HG03571 (cell line): ENCODE measurements around the gene PCDHGA3.
"Not testable (repeated sequence)": the region's sequence is repeated elsewhere in the genome, so short reads cannot be mapped to it uniquely, and the experiment has no call there.

Source experiments
- ATAC-seq: cut with Tn5 transposase; IDR thresholded peaks from one replicate; pipeline ENCODE4 v1.9.1; 2021; ENCODE audit not compliant: unreplicated experiment

The PCDHGA3 gene

DNA sequence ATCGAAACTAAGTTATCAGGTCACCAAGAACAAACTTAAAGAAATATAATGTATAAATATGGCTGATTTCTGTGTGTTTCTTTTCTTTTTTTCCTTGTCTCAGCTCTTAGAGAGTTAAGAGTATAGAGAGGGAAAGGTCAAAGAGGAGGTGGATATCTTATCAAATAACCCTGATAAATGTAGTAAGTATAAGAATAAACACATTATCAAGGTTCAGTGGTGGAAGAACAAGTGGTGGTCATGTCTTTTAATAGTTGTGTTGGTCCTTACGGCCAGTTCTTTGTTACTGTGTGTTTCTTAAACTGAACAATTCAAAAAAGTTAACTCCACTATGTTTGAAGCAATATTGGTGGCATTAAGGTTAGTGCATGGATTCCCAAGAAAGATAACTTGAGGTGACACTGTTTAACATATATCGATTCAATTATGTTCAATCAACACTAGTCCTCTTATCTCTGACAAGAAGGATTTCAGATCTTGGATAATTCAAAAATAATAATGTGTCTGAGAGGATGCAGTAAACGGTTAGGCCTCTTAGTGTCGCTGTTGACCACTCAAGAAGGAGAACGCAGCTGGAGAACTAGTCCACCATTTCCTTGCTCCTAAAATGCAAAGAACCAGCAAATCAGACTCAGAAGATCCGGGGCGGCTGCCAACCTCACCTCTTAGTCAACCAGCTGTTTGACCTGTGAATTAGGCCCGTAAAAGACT lies at the start of gene PCDHGA3:
Gene PCDHGA3, plus strand, starts transcription at position 588 of the 711 bp plus-strand sequence. CDS start 205 bp downstream, outside the sequence.
- ATAC-seq: no peak

DNA sequence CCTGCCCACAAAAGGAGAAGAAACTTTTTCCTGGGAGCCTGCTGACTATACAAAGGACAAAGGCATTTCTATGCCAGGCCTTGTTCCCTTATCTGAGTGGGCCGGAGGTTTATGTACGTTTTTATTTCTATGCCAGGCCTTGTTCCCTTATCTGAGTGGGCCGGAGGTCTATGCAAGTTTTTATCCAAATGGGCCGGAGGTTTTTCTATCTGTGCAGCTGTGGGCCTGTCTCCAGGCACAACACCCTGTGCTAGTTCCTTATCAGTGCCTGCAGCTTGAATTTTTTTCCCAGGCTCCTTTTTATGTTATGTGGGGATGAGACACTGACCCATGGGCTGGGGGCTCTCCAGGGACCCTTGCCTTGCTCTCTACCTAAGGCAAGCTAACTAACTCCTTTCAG lies 45.3 kb upstream of the PCDHGA3 start:
- ATAC-seq: no peak

DNA sequence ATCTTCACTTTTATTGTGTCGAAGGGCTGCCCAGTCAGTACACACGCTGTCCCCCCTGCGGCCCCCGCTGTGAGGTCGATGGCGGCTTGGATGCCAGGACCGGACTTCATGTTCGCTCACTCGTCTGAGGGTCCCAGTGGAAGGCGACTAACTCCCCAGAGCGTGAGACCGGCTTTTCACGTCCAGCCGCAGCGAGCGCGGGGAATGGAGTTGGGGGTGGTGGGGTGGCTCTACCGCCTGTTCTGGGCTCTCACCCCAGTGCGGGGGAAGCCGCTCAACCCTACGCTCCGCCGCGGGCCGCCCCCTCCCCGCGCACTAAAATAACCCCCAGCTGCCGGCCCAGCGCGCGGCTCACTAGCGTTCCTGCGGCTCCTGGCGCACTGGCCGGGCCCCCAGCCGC lies 39.9 kb upstream of the PCDHGA3 start, which contains the start of gene SLC25A2:
Gene SLC25A2, minus strand, starts transcription at position 294 of the 400 bp plus-strand sequence. Its CDS starts 184 bp downstream, at position 110.
- no peak for ATAC-seq

DNA sequence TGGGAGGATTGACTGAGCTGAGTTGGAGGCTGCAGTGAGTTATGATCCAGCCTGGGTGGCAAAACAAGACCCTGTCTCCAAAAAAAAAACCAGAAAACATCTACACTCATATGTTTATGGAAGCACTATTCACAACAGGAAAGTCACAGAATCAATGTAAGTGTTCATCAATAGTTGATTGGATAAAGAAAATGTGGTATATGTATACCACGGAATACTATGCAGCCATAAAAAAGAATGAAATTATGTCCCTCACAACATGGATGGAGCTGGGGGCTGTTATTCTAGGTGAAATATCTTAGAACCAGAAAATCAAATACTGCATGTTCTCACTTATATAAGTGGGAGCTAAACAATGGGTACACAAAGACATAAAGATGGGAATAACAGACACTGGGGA lies 37.0 kb upstream of the PCDHGA3 start:
- ATAC-seq: no peak

DNA sequence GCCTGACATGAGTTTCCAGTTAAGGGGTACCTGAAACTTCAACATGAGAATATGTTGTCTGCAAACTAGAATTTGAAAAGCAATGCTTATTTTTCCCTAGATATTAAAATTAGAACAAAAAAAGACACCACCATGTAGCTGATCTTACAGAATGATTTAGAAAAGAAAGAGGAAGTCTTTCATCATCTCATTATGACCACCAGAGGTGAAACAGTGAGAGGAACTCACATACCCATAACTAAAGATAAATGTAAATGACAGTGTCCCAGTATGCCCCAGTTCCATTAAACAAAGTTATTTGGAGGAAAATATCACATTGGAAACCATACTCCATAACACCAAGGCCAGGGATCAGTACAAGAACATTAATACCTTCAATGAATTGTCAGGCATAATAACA lies 29.9 kb upstream of the PCDHGA3 start:
- ATAC-seq: no peak

DNA sequence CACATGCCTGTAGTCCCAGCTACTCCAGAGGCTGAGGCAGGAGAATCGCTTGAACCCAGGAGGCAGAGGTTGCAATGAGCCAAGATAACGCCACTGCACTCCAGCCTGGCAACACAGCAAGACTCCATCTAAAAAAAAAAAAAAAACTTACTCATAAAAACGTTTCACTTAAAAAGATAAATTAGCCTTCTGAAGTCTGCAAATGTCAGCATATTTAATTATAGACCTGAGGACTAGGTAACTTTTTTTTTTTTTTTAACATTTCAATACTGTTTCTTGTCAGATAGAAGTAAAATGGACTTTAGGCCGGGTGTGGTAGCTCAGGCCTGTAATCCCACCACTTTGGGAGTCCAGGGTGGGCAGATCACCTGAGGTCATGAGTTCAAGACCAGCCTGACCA lies 26.7 kb upstream of the PCDHGA3 start:
- not testable (repeated sequence) for ATAC-seq

DNA sequence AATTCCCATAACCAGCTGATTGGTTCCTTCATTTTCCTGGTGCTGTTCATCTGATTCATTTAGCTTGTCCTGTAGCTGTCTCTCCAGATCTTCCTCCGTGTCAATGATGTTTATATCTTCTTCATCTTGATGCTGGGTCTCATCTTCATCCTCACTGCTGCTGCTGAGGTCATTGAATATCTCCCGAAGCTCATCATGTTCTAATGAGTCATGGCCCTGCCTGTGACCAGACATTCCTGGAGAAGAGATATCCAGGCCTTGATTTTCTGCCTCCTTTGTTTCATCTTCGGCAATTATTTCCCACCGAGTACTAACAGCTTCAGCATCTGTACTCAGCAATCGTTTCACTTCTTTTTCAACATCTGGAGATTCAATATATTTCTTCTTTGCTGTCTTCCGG lies 24.4 kb upstream of the PCDHGA3 start:
- no peak for ATAC-seq

DNA sequence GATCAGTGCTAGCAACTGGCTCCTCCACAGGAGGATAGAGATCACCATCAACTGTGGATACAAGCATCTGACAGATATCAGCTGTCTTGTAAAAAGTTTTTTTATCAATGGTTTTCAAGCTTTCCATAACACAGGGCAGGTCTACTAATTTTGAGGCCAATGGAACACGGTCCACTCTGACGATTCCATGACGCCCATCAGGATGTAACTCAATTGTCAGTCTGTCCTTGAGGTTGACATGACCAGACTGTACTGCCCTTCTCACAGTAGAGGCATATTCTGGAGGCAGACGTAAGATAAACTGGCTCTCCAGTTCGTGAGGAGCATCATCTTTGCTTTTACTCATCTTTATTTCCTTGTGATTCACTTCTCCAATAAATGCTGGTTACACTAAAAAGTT lies 23.9 kb upstream of the PCDHGA3 start:
- no peak for ATAC-seq

DNA sequence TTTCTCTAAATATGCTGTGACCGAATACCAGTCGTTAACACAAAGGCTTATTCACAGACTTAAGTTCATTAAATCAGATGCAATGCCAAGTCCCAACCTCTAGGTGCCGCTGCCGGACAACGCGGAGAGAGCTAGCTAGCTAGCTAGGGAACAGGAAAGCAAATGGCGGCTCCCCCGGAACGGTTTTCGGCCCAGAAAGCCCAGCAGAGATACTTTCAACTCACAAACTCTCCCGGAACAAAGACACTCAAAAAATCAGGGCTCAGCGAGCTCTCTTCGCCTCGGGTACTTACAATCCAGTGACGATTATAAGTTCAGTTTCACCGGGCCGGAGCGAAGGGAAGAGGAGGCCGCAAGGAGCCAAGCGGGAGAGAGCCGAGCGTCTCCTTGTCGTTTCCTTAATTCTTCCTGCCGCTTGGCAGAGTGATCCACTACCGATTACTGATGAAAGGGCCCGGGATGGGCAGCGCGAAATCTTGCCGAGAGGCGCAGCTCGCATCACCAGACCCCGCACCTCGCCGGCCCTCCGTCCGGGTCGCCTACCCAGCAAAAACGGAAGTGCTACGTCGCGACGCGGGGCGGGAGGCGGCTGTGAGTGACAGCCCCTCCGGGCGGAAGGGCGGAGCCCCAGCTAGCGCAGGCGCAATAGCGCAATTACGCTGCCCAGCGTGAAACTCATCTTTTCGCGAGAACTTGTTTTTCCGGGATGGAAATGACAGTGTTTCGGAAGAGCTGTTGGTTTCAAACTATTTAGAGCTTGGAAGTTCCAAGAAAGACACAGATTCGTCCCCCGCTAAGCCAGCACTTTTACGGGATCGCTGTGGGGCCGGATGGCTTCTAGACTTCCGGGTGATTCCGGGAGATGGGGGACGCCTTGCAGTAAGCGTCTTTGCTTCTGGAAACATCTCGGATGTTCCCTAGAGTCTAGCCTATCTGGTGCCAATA lies 23.1 kb upstream of the PCDHGA3 start, which contains the start of gene TAF7:
Gene TAF7, minus strand, starts transcription at position 560 of the 945 bp plus-strand sequence. CDS start 740 bp downstream, outside the sequence.
- peak; percentile 92 for ATAC-seq

DNA sequence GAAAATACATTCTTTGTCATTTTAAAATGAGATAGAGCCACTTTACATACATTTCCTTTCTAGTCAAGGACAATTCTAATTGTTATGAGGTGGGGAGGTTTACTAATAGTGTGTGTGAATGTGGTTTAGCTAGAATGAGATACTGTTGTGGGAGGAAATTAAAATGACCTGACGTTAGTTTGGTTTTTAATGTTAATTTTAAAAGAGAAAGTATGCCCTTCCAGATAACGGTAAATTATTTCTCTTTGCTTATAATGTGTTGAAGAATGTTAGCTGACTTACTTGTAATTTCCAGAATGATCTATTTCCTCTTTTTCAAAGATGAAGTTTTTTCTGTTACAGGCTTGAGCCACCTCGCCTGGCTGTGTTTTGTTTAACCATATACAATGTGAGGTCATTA lies 21.4 kb upstream of the PCDHGA3 start:
- no peak for ATAC-seq

DNA sequence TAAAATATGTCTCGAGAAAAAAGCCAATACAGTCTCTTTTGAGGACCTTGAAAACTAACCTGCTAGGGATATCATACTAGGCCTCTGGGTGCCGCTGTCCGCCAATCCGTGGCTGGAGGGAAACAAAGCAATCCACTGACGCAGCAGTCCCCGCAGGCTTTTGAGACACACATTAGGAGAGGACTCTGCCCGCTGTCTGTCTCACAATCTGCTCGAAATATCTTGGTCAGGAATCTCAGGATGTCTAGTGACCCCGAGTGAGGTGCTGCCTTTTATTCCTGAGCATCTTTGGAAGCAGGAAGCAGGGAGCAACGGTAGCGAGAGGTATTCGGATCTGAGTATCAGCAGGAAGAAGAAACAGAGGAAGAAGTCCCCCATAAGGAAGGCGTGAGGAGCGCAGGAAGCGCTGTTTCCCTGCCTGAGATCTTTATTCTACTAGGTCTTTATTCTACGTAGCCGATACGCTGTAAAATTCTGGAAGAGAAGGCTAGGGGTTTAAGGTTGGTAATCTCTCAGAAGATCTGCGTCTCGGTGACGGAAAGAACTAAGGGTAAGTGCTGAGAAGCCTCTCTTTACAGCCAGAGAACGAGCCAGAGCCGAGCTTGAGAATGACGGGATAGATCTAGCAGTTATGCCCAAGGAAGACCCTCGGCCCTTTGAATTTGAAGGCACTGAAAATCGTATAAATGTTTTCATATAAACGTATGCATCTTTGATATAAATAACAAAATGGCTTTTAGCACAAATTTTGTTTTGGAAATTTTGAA lies 17.4 kb upstream of the PCDHGA3 start:
- ATAC-seq: peak; percentile 66

DNA sequence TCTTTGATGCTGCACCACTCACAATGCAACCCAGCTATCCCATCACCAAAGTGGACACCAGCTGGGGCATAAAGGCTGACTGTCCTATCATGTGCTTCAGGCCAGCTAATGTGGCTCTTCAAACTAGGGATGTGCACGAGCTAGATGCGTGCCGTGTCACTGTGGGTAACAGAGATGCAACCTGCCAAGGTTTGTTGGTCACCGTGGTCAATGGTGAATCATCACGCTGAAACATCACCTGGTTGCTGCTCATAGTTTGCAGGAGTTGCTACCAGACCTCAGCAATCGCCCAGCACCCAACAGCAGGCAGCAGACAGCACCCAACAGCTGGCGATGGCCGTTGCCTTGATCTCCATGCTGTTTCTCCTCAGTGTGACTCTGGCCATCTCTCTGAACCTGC lies 15.4 kb upstream of the PCDHGA3 start:
- no peak for ATAC-seq

DNA sequence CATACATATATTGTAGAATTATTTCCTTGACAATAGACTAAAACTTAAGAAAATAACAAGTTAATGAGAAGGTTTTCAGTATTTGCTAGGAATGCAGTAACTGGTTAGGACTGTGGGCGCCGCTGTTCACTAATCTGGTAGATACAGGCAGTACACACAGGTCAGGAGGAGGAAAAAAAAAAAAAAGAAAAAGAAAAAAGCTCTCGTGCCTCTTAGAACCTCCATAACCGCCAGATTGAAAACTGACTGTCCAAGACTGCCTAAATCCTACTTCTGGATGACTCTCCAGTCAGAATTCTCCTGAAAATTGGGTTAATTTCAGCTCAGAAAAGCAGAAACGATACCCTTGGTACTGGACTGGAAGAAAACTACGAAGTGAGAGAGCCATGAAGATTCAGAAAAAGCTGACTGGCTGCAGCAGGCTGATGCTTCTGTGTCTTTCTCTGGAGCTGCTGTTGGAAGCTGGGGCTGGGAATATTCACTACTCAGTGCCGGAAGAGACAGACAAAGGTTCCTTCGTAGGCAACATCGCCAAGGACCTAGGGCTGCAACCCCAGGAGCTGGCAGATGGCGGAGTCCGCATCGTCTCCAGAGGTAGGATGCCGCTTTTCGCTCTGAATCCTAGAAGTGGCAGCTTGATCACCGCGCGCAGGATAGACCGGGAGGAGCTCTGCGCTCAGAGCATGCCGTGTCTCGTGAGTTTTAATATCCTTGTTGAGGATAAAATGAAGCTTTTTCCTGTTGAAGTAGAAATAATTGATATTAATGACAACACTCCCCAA lies 13.1 kb upstream of the PCDHGA3 start, which contains the start of gene PCDHGA1:
Gene PCDHGA1, plus strand, starts transcription at position 216 of the 782 bp plus-strand sequence.
- no peak for ATAC-seq

DNA sequence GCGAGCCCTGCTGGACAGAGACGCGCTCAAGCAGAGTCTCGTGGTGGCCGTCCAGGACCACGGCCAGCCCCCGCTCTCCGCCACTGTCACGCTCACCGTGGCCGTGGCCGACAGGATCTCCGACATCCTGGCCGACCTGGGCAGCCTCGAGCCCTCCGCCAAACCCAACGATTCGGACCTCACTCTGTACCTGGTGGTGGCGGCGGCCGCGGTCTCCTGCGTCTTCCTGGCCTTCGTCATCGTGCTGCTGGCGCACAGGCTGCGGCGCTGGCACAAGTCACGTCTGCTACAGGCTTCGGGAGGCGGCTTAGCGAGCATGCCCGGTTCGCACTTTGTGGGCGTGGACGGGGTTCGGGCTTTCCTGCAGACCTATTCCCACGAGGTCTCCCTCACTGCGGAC lies 11.1 kb upstream of the PCDHGA3 start:
- ATAC-seq: not testable (repeated sequence)

DNA sequence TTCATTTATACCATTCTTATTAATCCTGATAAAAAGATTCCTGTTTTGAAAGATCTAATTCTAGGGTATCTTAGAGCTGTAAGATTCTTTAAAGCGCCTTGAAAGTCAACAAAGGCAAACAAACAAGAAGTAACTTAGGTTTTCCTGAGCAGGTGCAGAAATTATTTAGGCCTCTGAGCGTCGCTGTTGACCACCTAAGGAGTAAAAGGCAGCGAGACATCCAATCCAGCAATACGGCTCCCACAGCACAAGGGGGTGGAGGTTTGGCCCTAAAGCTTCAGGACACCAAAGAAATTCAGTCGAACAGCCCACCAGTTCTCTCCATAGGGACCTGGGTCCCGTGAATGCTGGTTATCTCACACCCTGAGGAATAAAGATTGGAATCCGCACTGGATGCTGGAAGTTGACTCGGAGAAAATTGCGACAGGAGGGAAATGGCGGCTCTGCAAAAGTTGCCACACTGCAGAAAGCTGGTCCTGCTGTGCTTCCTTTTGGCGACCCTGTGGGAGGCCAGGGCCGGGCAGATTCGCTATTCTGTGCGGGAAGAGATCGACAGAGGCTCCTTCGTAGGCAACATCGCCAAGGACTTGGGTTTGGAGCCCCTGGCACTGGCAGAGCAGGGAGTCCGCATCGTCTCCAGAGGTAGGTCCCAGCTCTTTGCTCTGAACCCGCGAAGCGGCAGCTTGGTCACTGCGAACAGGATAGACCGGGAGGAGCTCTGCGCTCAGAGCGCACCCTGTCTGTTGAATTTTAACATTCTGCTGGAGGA lies 4.9 kb upstream of the PCDHGA3 start, which contains the start of gene PCDHGA2:
Gene PCDHGA2, plus strand, starts transcription at position 223 of the 769 bp plus-strand sequence.
- no peak for ATAC-seq

DNA sequence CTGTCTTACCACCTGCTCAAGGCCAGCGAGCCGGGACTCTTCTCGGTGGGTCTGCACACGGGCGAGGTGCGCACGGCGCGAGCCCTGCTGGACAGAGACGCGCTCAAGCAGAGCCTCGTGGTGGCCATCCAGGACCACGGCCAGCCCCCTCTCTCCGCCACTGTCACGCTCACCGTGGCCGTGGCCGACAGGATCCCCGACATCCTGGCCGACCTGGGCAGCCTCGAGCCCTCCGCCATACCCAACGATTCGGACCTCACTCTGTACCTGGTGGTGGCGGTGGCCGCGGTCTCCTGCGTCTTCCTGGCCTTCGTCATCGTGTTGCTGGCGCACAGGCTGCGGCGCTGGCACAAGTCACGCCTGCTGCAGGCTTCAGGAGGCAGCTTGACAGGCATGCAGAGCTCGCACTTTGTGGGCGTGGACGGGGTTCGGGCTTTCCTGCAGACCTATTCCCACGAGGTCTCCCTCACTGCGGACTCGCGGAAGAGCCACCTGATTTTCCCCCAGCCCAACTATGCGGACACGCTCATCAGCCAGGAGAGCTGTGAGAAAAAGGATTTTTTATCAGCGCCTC lies 2.8 kb upstream of the PCDHGA3 start:
- ATAC-seq: not testable (repeated sequence)

DNA sequence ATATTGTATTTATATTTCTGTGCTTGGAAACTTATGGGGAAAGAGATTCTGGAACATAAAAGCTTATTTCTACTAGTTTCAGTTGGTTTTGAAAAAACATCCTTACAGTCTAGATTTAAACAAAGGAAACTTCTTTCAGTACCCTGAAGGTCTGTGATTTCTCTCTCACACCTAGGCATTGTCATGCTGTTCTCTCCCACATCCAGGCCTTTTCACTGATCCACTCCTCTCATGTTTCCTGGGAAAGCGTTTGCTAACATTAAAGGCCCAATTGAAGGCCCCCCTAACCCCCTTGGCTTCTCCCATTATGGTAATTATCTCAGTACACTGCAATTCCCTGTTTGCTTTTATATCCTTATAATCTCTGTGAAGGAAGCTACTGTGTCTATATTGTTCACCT lies 856 bp upstream of the PCDHGA3 start:
- no peak for ATAC-seq

DNA sequence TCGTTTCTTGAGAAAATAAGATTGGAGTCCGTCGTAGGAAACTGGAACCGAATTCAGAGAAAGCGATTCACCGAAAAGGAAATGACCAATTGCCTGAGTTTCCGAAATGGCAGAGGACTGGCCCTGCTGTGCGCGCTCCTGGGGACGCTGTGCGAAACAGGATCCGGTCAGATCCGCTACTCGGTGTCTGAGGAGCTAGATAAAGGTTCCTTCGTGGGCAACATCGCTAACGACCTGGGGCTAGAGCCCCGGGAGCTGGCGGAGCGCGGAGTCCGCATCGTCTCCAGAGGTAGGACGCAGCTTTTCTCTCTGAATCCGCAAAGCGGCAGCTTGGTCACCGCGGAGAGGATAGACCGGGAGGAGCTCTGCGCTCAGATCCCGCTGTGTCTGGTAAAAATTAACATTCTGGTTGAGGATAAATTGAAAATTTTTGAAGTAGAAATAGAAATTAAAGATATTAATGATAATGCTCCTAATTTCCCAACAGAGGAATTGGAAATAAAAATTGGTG lies 379 bp downstream of the PCDHGA3 start:
- ATAC-seq: no peak

DNA sequence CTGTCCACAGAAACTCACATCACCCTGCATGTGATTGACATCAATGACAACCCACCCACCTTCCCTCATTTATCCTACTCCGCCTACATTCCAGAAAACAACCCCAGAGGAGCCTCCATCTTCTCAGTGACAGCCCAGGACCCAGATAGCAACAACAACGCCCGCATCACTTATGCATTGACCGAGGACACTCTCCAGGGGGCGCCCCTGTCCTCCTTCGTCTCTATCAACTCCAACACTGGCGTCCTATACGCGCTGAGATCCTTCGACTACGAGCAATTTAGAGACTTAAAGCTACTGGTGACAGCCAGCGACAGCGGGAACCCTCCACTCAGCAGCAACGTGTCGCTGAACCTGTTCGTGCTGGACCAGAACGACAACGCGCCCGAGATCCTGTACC lies 1.7 kb downstream of the PCDHGA3 start:
- no peak for ATAC-seq
